Endodermal cell (in vitro differentiated cells): ENCODE measurements around the gene IDH3G. TPM values are rescaled to one million over a fixed set of nuclear protein-coding genes. Genes with fewer than 3 reads are reported as not detected.

Source experiments
- DNase-seq: peaks from one replicate; pipeline ENCODE4 v3.0.0-alpha.2; 2017
- H3K27ac ChIP-seq: 2 replicates; pipeline ENCODE4 v1.5.1; 2013; ENCODE audit warnings: mild to moderate bottlenecking, low read depth, low read length, moderate library complexity
- H3K27me3 ChIP-seq: 2 replicates; pipeline ENCODE4 v1.6.1; 2013; ENCODE audit warnings: mild to moderate bottlenecking, low read length, moderate library complexity; ENCODE audit not compliant: insufficient read depth, control insufficient read depth, poor library complexity, severe bottlenecking
- H3K36me3 ChIP-seq: 2 replicates; pipeline ENCODE4 v1.7.0; 2013; ENCODE audit warnings: mild to moderate bottlenecking, low read length, moderate library complexity; ENCODE audit not compliant: control insufficient read depth, insufficient read depth
- H3K4me1 ChIP-seq: one replicate; pipeline ENCODE4 v1.7.0; 2013; ENCODE audit warnings: low read length; ENCODE audit not compliant: control insufficient read depth, insufficient read depth
- H3K4me3 ChIP-seq: 2 replicates; pipeline ENCODE4 v1.5.1; 2013; ENCODE audit warnings: mild to moderate bottlenecking, low read length, moderate library complexity
- H3K9ac ChIP-seq: 2 replicates; pipeline ENCODE4 v1.6.1; 2013; ENCODE audit warnings: mild to moderate bottlenecking, low read length, moderate library complexity; ENCODE audit not compliant: poor library complexity, severe bottlenecking; ENCODE audit errors: extremely low read depth
- H3K9me3 ChIP-seq: 2 replicates; pipeline ENCODE4 v1.6.1; 2013; ENCODE audit warnings: mild to moderate bottlenecking, low read length, moderate library complexity; ENCODE audit not compliant: control insufficient read depth
- H3K27ac Mint-ChIP-seq: 2 replicates; pipeline ENCODE4 v1.8.0; 2020; ENCODE audit warnings: mixed read lengths
- H3K27me3 Mint-ChIP-seq: 2 replicates; pipeline ENCODE4 v1.8.0; 2021; ENCODE audit warnings: mild to moderate bottlenecking, mixed read lengths; ENCODE audit not compliant: insufficient read depth
- H3K36me3 Mint-ChIP-seq: 2 replicates; pipeline ENCODE4 v1.8.0; 2020; ENCODE audit warnings: low read depth, mixed read lengths
- H3K4me1 Mint-ChIP-seq: 2 replicates; pipeline ENCODE4 v1.8.0; 2020; ENCODE audit warnings: mixed read lengths
- H3K4me3 Mint-ChIP-seq: 2 replicates; pipeline ENCODE4 v1.8.0; 2020; ENCODE audit warnings: mild to moderate bottlenecking, moderate library complexity, mixed read lengths
- H3K9me3 Mint-ChIP-seq: 2 replicates; pipeline ENCODE4 v1.8.0; 2020; ENCODE audit warnings: mild to moderate bottlenecking, mixed read lengths
- CTCF ChIP-seq: fragments of 200-600 bp; sonication (generic); conservative IDR thresholded peaks from 2 replicates; pipeline ENCODE4 v1.5.0; 2021; ENCODE audit warnings: antibody characterized with exemption, mild to moderate bottlenecking
- WGBS, 2 experiments: methylation state at CpG; one replicate each; pipeline versions ENCODE4 v1.1.5 to v1.1.7; 2013; ENCODE audit warnings: missing lambda C conversion rate in 2 of 2, mixed read lengths in 1 of 2; ENCODE audit not compliant: insufficient coverage in 1 of 2, insufficient read length in 1 of 2; 5-methylcytosine and 5-hydroxymethylcytosine counted together
- total RNA-seq, 2 donors: library from RNA; stranded (reverse); fragmentation: NEBNext Ultra II Directional in 1 of 2; extraction: Animal tissue kit (Norgen Biotek cat#: 25700) in 1 of 2; gene quantifications; 2 replicates in 1 of 2; 3 replicates in 1 of 2; pipeline ENCODE4 v1.2.1, GENCODE V29; 2021

Gene IDH3G
- total RNA-seq, 2 donors from 2014 or later: 39.5 to 45.0 TPM

- Histone ChIP-seq H3K4me1 (no peaks in the 10 kb centered on the region), H3K9me3 (no peaks in the 10 kb centered on the region), H3K36me3 (peaks cover 4% of the 10 kb centered on the region), H3K4me3 (no peak overlapping the region), H3K27ac (no peak overlapping the region), H3K9ac (no peak overlapping the region), H3K27me3 (no peaks in the 10 kb centered on the region)
- TF ChIP-seq CTCF: no peak
- Mint-ChIP-seq H3K27ac (no peak overlapping the region), H3K27me3 (no peaks in the 10 kb centered on the region), H3K4me1 (peaks cover 6% of the 10 kb centered on the region), H3K36me3 (peaks cover 27% of the 10 kb centered on the region), H3K9me3 (peaks cover 66% of the 10 kb centered on the region), H3K4me3 (no peak overlapping the region)
- whole genome bisulfite sequencing, 2 experiments: 90 to 93% methylated on average over 2 to 7 of the region's 7 CpGs
- DNase-seq: no peak
Observed at GRCh38 chrX:153800746-153801145, 6.6 kb upstream of the IDH3G start.

- 90 to 93% methylated on average over 2 to 16 of the region's 16 CpGs for WGBS, 2 experiments
- H3K4me1 Mint-ChIP-seq: peaks cover 6% of the 10 kb centered on the region
- peaks cover 4% of the 10 kb centered on the region for H3K36me3 ChIP-seq
Observed at GRCh38 chrX:153800177-153800722, 6.1 kb upstream of the IDH3G start.

GRCh38 chrX:153799326-153799725 is 5.2 kb upstream of the IDH3G start:
- no peaks in the 10 kb centered on the region for H3K9me3 ChIP-seq
- DNase-seq: no peak
- 94 to 99% methylated on average over 2 to 5 of the region's 5 CpGs for WGBS, 2 experiments
- H3K36me3 ChIP-seq: peaks cover 4% of the 10 kb centered on the region
- no peaks in the 10 kb centered on the region for H3K27me3 Mint-ChIP-seq
- no peak overlapping the region for H3K4me3 ChIP-seq
- H3K9ac ChIP-seq: no peak overlapping the region
- no peak for TF ChIP-seq CTCF
- no peak overlapping the region for H3K27ac ChIP-seq
- H3K27ac Mint-ChIP-seq: no peak overlapping the region
- no peak overlapping the region for H3K4me3 Mint-ChIP-seq
- H3K4me1 Mint-ChIP-seq: peaks cover 6% of the 10 kb centered on the region
- H3K9me3 Mint-ChIP-seq: peaks cover 62% of the 10 kb centered on the region
- peaks cover 24% of the 10 kb centered on the region for H3K36me3 Mint-ChIP-seq
- H3K27me3 ChIP-seq: no peaks in the 10 kb centered on the region
- H3K4me1 ChIP-seq: no peaks in the 10 kb centered on the region

More at GRCh38 chrX:153800177-153800722, 6.1 kb upstream of the IDH3G start:
- H3K9me3 ChIP-seq: no peaks in the 10 kb centered on the region
- no peaks in the 10 kb centered on the region for H3K27me3 Mint-ChIP-seq
- peaks cover 28% of the 10 kb centered on the region for H3K36me3 Mint-ChIP-seq
- DNase-seq: no peak
- H3K27ac Mint-ChIP-seq: no peak overlapping the region
- peaks cover 62% of the 10 kb centered on the region for H3K9me3 Mint-ChIP-seq
- no peaks in the 10 kb centered on the region for H3K4me1 ChIP-seq
- H3K4me3 Mint-ChIP-seq: no peak overlapping the region
- H3K4me3 ChIP-seq: no peak overlapping the region
- H3K27ac ChIP-seq: no peak overlapping the region
- no peak overlapping the region for H3K9ac ChIP-seq
- TF ChIP-seq CTCF: no peak
- no peaks in the 10 kb centered on the region for H3K27me3 ChIP-seq
